ENCODE results near the gene JPT1. TPM values are rescaled to one million over a fixed set of nuclear protein-coding genes. Genes with fewer than 3 reads are reported as not detected.

The JPT1 gene
- polyA plus RNA-seq, 1 of the 3 experiments (the other 2 are of a cell fraction) = 490 TPM

DNA sequence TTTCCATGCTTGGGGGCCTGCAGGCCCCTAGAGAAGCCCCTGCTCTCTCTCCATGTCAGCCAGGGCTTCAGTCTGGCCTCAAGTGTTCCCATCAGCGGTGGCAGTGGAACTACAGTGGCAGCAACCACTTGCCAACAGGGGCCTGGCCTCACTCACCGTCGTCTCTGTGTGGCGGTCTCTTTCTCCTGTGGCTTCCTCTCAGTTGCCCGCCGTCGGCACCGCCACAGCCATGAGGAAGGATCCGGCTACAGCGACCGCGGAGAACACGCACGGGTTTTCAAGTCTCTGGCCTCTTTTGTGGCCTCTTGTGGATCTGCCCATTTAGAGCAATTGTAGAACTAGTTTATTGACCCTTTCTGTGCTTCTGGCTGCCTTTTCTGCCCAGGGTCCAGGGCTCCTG, 36.0 kb downstream of the JPT1 start (continued):
- TF ChIP-seq ELF1 (IDR thresholded peaks at IDR 0.05) = no peak
- no peak for TF ChIP-seq IRF3 (IDR thresholded peaks at IDR 0.05; ENCODE audit: low read depth, low read length)
- no peak for TF ChIP-seq RAD21 (IDR thresholded peaks at IDR 0.05; ENCODE audit: low read length)
- no peak for TF ChIP-seq ZBTB33 (IDR thresholded peaks at IDR 0.05; ENCODE audit: borderline replicate concordance, low read depth)

DNA sequence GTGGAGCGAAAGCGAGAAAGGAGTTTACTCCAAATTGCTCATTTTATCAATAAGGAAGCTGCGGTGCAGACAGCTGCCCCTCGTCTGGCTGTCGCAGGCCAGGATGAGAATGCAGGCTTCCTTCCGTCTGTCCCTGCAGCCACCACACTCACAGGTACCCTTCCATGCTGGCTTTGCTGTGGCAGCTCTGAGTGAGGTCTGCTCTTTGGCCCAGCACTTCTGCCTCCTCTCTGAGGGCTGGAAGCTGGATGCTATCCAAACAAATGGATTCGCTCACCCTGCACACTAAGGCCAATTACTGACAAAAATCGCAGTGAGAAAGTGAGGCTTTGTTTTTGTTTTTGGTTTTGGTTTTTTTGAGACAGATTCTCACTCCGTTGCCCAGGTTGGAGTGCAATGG, 37.6 kb downstream of the JPT1 start:
- peaks cover 11% of the 10 kb centered on the region; the same call in 1 of the 2 replicates for H3K79me2 ChIP-seq (ENCODE audit: insufficient read depth)
- peaks cover 0 to 9% of the 10 kb centered on the region in 2 experiments; a peak in 1 of 4 replicates for H3K4me1 ChIP-seq (ENCODE audit: control insufficient read depth in 1 of 2, insufficient read depth in 2 of 2, low read depth in 1 of 2, low read length in 1 of 2)
- no peaks in the 10 kb centered on the region for H3K27me3 ChIP-seq (ENCODE audit: insufficient read depth)
- H3K4me3 ChIP-seq (ENCODE audit: low read depth in 2 of 2, low read length in 1 of 2) = no peak overlapping the region
- ChIA-PET CTCF (interaction anchor here (1.3 to 11.4 kb wide), 7 partner anchors 12 to 296 kb away, joined by 4 to 422 read pairs (median 7); partner anchors contain the start of genes NT5C and NUP85), POLR2A (interaction anchor here (1.3 kb wide), 1 partner anchor 9 kb away, joined by 3 read pairs; no protein-coding TSS in a partner anchor)
- H3K9me2 ChIP-seq = no peaks in the 10 kb centered on the region
- H3K36me3 ChIP-seq (replicated peaks in 1 of 2; ENCODE audit: control insufficient read depth in 1 of 2, insufficient read depth in 2 of 2, low read length in 1 of 2) = peaks cover 0 to 9% of the 10 kb centered on the region in 2 experiments
- 91% methylated on average over 9 of the region's 9 CpGs for WGBS (ENCODE audit: low lambda C conversion rate)
- no peak for DNase-seq
- no peak for TF ChIP-seq RXRA (IDR thresholded peaks at IDR 0.05; ENCODE audit: borderline replicate concordance, low read depth)
- TF ChIP-seq GABPA (IDR thresholded peaks at IDR 0.05; ENCODE audit: low read depth) = no peak
- TF ChIP-seq, protein P1, sequence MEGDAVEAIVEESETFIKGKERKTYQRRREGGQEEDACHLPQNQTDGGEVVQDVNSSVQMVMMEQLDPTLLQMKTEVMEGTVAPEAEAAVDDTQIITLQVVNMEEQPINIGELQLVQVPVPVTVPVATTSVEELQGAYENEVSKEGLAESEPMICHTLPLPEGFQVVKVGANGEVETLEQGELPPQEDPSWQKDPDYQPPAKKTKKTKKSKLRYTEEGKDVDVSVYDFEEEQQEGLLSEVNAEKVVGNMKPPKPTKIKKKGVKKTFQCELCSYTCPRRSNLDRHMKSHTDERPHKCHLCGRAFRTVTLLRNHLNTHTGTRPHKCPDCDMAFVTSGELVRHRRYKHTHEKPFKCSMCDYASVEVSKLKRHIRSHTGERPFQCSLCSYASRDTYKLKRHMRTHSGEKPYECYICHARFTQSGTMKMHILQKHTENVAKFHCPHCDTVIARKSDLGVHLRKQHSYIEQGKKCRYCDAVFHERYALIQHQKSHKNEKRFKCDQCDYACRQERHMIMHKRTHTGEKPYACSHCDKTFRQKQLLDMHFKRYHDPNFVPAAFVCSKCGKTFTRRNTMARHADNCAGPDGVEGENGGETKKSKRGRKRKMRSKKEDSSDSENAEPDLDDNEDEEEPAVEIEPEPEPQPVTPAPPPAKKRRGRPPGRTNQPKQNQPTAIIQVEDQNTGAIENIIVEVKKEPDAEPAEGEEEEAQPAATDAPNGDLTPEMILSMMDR (IDR thresholded peaks at IDR 0.05) = no peak
- TF ChIP-seq IRF3 (IDR thresholded peaks at IDR 0.05; ENCODE audit: low read depth, low read length) = no peak
- TF ChIP-seq NRF1 (IDR thresholded peaks at IDR 0.05; ENCODE audit: low read depth, low read length) = no peak
- TF ChIP-seq, protein P2, sequence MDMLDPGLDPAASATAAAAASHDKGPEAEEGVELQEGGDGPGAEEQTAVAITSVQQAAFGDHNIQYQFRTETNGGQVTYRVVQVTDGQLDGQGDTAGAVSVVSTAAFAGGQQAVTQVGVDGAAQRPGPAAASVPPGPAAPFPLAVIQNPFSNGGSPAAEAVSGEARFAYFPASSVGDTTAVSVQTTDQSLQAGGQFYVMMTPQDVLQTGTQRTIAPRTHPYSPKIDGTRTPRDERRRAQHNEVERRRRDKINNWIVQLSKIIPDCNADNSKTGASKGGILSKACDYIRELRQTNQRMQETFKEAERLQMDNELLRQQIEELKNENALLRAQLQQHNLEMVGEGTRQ (IDR thresholded peaks at IDR 0.05; ENCODE audit: borderline replicate concordance, low read depth, low read length) = no peak
- no peak for TF ChIP-seq GATA2 (CRISPR knock-in tag; IDR thresholded peaks at IDR 0.05)
- no peak for TF ChIP-seq POLR2AphosphoS5 (IDR thresholded peaks at IDR 0.05; ENCODE audit: low read depth, low read length)
- TF ChIP-seq SMC3 (IDR thresholded peaks at IDR 0.05; ENCODE audit: low read depth, low read length) = no peak
- no peak for TF ChIP-seq USF1 (IDR thresholded peaks at IDR 0.05; ENCODE audit: borderline replicate concordance, low read depth)
- TF ChIP-seq, protein P3, sequence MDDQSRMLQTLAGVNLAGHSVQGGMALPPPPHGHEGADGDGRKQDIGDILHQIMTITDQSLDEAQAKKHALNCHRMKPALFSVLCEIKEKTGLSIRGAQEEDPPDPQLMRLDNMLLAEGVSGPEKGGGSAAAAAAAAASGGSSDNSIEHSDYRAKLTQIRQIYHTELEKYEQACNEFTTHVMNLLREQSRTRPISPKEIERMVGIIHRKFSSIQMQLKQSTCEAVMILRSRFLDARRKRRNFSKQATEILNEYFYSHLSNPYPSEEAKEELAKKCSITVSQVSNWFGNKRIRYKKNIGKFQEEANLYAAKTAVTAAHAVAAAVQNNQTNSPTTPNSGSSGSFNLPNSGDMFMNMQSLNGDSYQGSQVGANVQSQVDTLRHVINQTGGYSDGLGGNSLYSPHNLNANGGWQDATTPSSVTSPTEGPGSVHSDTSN (IDR thresholded peaks at IDR 0.05) = no peak
- no peak for TF ChIP-seq RCOR1 (IDR thresholded peaks at IDR 0.05; ENCODE audit: low read length)
- TF ChIP-seq NFIC (IDR thresholded peaks at IDR 0.05; ENCODE audit: borderline replicate concordance) = no peak
- no peak for TF ChIP-seq CHD2 (IDR thresholded peaks at IDR 0.05; ENCODE audit: low read length, partially characterized antibody)
- TF ChIP-seq RAD21 (IDR thresholded peaks at IDR 0.05; ENCODE audit: low read length) = no peak
- TF ChIP-seq YY1 (IDR thresholded peaks at IDR 0.05; ENCODE audit: low read depth) = no peak
- no peak for TF ChIP-seq EP300 (IDR thresholded peaks at IDR 0.05; ENCODE audit: borderline replicate concordance in 1 of 2, low read depth in 1 of 2, low read length in 1 of 2)
- TF ChIP-seq EZH2phosphoT487 (IDR thresholded peaks at IDR 0.05; ENCODE audit: borderline replicate concordance, low read depth) = no peak
- TF ChIP-seq, protein P4, sequence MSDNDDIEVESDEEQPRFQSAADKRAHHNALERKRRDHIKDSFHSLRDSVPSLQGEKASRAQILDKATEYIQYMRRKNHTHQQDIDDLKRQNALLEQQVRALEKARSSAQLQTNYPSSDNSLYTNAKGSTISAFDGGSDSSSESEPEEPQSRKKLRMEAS (IDR thresholded peaks at IDR 0.05; ENCODE audit: low read depth) = no peak
- H4K20me1 ChIP-seq (ENCODE audit: insufficient read depth) = no peaks in the 10 kb centered on the region
- no peaks in the 10 kb centered on the region for H3K9me3 ChIP-seq
- peaks cover 10% of the 10 kb centered on the region for H3F3A ChIP-seq (replicated peaks; ENCODE audit: insufficient read depth)
- no peak overlapping the region for H3K4me2 ChIP-seq
- no peak overlapping the region for H3K27ac ChIP-seq (ENCODE audit: low read depth in 2 of 2, low read length in 1 of 2)
- no peak overlapping the region for H2AFZ ChIP-seq (ENCODE audit: low read depth)
- H3K9ac ChIP-seq = no peak overlapping the region
